ENCODE data around the gene CST11.

CST11 gene

DNA sequence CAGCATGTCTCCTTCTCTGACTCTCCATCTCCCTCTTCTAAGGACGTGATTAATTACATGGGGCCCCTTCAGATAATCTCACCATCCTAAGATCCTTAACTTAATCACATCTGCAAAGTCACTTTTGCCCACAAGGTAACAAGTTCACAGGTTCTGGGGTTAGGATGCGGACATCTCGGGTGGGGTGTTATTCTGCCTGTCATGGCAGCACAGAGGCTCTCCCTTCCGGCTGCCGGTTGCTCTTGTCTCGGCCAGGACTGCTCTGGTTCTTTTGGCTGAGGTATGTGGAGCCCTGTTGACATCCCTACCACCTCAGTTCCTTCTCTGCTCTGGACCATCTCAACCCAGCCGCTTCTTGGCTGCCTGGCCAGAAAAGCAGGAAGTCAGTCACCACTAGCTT, 4.2 kb upstream of the CST11 start:
- TF ChIP-seq YY1 (IDR thresholded peaks at IDR 0.05; ENCODE audit: low read depth) (no peak), EGR1 (IDR thresholded peaks at IDR 0.05) (no peak), CREB1 (IDR thresholded peaks at IDR 0.05; ENCODE audit: low read depth) (no peak), TAF1 (IDR thresholded peaks at IDR 0.05; ENCODE audit: low read depth) (no peak), TEAD4 (IDR thresholded peaks at IDR 0.05) (no peak), TCF12 (IDR thresholded peaks at IDR 0.05; ENCODE audit: low read depth) (no peak), RAD21 (IDR thresholded peaks at IDR 0.05; ENCODE audit: low read depth) (no peak), ZBTB7A (IDR thresholded peaks at IDR 0.05; ENCODE audit: low read depth) (no peak), CEBPB (IDR thresholded peaks at IDR 0.05) (no peak), USF1 (IDR thresholded peaks at IDR 0.05) (no peak), FOXM1 (IDR thresholded peaks at IDR 0.05; ENCODE audit: borderline replicate concordance, low read depth) (no peak), NFIC (IDR thresholded peaks at IDR 0.05) (no peak), REST (IDR thresholded peaks at IDR 0.05; ENCODE audit: low read depth) (no peak), EP300 (IDR thresholded peaks at IDR 0.05; ENCODE audit: borderline replicate concordance) (no peak)
- TF ChIP-seq, protein P1, sequence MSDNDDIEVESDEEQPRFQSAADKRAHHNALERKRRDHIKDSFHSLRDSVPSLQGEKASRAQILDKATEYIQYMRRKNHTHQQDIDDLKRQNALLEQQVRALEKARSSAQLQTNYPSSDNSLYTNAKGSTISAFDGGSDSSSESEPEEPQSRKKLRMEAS (IDR thresholded peaks at IDR 0.05), result no peak

GRCh38 chr20:23456409-23456808, 3.7 kb upstream of the CST11 start:
- TF ChIP-seq REST (IDR thresholded peaks at IDR 0.05; ENCODE audit: low read depth), result no peak
- no peak for TF ChIP-seq NFIC (IDR thresholded peaks at IDR 0.05)
- TF ChIP-seq USF1 (IDR thresholded peaks at IDR 0.05), result no peak
- TF ChIP-seq YY1 (IDR thresholded peaks at IDR 0.05; ENCODE audit: low read depth), result no peak
- no peak for TF ChIP-seq CEBPB (IDR thresholded peaks at IDR 0.05)
- TF ChIP-seq EP300 (IDR thresholded peaks at IDR 0.05; ENCODE audit: borderline replicate concordance), result no peak
- TF ChIP-seq, protein P1 (IDR thresholded peaks at IDR 0.05), result no peak
- TF ChIP-seq TCF12 (IDR thresholded peaks at IDR 0.05; ENCODE audit: low read depth), result no peak
- TF ChIP-seq FOXM1 (IDR thresholded peaks at IDR 0.05; ENCODE audit: borderline replicate concordance, low read depth), result no peak
- no peak for TF ChIP-seq RAD21 (IDR thresholded peaks at IDR 0.05; ENCODE audit: low read depth)
- TF ChIP-seq EGR1 (IDR thresholded peaks at IDR 0.05), result no peak
- TF ChIP-seq ZBTB7A (IDR thresholded peaks at IDR 0.05; ENCODE audit: low read depth), result no peak
- no peak for TF ChIP-seq CREB1 (IDR thresholded peaks at IDR 0.05; ENCODE audit: low read depth)
- TF ChIP-seq TAF1 (IDR thresholded peaks at IDR 0.05; ENCODE audit: low read depth), result no peak
- no peak for TF ChIP-seq TEAD4 (IDR thresholded peaks at IDR 0.05)

- TF ChIP-seq NFIC (IDR thresholded peaks at IDR 0.05), result no peak
These were observed 3.0 kb upstream of the CST11 start for GRCh38 chr20:23455639-23456038.

DNA sequence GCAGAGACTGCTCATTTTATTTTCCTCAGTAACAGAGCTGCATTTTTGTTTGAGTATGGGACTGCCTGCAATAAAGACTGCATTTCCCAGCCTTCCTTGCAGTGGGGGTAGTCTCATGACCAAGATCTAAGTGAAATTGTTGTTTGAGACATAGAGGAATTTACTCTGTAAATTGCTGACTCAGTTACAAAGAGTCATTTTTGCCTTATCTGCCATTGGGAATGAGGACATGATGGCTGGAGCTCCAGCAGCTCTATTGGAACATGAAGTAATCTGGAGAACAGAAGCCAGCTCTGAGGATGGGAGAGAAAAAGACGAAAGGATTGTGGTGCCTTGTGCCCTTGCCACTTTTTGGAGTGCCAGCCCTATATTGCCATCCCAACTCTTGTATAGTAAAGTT, 2.1 kb upstream of the CST11 start:
- TF ChIP-seq EP300 (IDR thresholded peaks at IDR 0.05; ENCODE audit: borderline replicate concordance) (no peak), ZBTB7A (IDR thresholded peaks at IDR 0.05; ENCODE audit: low read depth) (no peak), CREB1 (IDR thresholded peaks at IDR 0.05; ENCODE audit: low read depth) (no peak), NFIC (IDR thresholded peaks at IDR 0.05) (no peak), TAF1 (IDR thresholded peaks at IDR 0.05; ENCODE audit: low read depth) (no peak), EGR1 (IDR thresholded peaks at IDR 0.05) (no peak), REST (IDR thresholded peaks at IDR 0.05; ENCODE audit: low read depth) (no peak), CEBPB (IDR thresholded peaks at IDR 0.05) (no peak), USF1 (IDR thresholded peaks at IDR 0.05) (no peak), YY1 (IDR thresholded peaks at IDR 0.05; ENCODE audit: low read depth) (no peak)
- TF ChIP-seq, protein P1 (IDR thresholded peaks at IDR 0.05), result no peak
